Tibial artery (tissue), 4 donors: ENCODE results near the gene ERBB4.

ENCODE experiments used
- DNase-seq, 2 donors: peaks; one replicate each; pipeline ENCODE4 v3.0.0-alpha.2; 2019
- H3K27ac ChIP-seq, 2 donors: fragments of 200-600 bp; sonication (generic) in 1 of 2; 1 replicate in 1 of 2; 2 replicates in 1 of 2; pipeline ENCODE4 v1.5.1; 2018 to 2019; ENCODE audit warnings: mild to moderate bottlenecking in 1 of 2
- H3K27me3 ChIP-seq, 2 donors: fragments of 200-600 bp; sonication (generic) in 1 of 2; one replicate each; pipeline versions ENCODE4 v1.5.1 to v1.6.0; 2016 to 2019
- H3K36me3 ChIP-seq, 3 donors: fragments of 200-600 bp; sonication (generic) in 2 of 3; one replicate each; pipeline ENCODE4 v1.5.1; 2016 to 2019; ENCODE audit warnings: mild to moderate bottlenecking in 2 of 3
- H3K4me1 ChIP-seq, 4 donors: fragments of 200-600 bp; sonication (generic) in 2 of 4; 1 replicate in 3 of 4; 2 replicates in 1 of 4; pipeline ENCODE4 v1.5.1; 2016 to 2019
- H3K4me3 ChIP-seq, 2 donors: fragments of 200-600 bp; sonication (generic) in 1 of 2; 1 replicate in 1 of 2; 2 replicates in 1 of 2; pipeline ENCODE4 v1.5.1; 2018 to 2019; ENCODE audit warnings: mild to moderate bottlenecking in 2 of 2
- H3K9me3 ChIP-seq, 3 donors: fragments of 200-600 bp; sonication (generic) in 1 of 3; one replicate each; pipeline ENCODE4 v1.5.1; 2016 to 2019
- intact Hi-C: fragments of 100-400 bp; cut with DNase I; formaldehyde crosslinking; loops from one replicate; pipeline ENCODE4 v1.15.0; 2023; ENCODE audit warnings: low total_unique reads
- TF ChIP-seq, protein P1 (sequence below), 2 experiments: fragments of 200-600 bp in 1 of 2; fragments of 450-650 bp in 1 of 2; IDR thresholded peaks; one replicate each; pipeline ENCODE4 v1.5.1; 2017 to 2019; ENCODE audit warnings: antibody characterized with exemption in 2 of 2, mild to moderate bottlenecking in 1 of 2, moderate library complexity in 1 of 2

Gene ERBB4

DNA sequence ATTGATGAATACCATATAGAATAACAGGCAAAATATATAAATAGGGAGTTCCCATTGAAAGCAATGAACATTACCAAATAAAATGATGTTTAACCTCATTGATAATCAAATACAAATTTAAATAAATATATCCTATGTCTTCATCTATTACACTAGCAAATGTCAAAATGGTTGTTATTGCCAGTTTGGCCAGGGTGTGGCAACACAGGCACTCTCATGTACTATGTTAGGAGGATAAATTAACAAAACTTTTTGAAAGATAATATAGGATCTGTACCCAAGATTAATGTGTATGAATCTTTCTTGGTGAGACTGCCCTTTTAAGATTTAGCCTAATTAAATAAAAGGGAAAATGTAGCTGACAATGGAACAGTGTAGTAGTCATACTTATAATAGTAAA is 659.3 kb downstream of the ERBB4 start:
- Histone ChIP-seq H3K36me3 (no peaks in the 10 kb centered on the region), H3K27ac (no peak overlapping the region), H3K9me3 (no peaks in the 10 kb centered on the region), H3K4me1 (no peaks in the 10 kb centered on the region), H3K27me3 (no peaks in the 10 kb centered on the region), H3K4me3 (no peak overlapping the region)
- no peak for DNase-seq
- TF ChIP-seq, protein P1, sequence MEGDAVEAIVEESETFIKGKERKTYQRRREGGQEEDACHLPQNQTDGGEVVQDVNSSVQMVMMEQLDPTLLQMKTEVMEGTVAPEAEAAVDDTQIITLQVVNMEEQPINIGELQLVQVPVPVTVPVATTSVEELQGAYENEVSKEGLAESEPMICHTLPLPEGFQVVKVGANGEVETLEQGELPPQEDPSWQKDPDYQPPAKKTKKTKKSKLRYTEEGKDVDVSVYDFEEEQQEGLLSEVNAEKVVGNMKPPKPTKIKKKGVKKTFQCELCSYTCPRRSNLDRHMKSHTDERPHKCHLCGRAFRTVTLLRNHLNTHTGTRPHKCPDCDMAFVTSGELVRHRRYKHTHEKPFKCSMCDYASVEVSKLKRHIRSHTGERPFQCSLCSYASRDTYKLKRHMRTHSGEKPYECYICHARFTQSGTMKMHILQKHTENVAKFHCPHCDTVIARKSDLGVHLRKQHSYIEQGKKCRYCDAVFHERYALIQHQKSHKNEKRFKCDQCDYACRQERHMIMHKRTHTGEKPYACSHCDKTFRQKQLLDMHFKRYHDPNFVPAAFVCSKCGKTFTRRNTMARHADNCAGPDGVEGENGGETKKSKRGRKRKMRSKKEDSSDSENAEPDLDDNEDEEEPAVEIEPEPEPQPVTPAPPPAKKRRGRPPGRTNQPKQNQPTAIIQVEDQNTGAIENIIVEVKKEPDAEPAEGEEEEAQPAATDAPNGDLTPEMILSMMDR (IDR thresholded peaks at IDR 0.05) = peak; percentile 21 to 32
- intact Hi-C loops = no loop called here

DNA sequence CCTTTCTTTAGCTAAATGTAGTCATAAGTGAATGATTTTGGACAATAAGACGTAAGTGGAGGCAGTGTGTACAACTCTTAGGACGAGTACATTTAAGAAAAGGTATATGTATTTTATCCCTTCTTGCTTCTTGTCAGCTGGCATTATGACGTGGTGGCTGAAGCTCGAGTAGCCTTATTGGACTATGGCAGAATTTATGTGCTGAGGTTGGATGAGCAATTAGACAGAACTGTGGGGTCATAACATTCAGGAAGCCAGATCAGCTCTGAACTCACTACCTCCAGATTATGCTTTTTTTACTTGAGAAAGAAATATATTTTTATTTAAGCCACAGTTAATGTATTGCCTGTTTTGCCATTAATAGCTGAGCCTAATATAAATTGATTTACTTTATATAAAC is 661.5 kb downstream of the ERBB4 start:
- no peak for DNase-seq
- no peaks in the 10 kb centered on the region for H3K9me3 ChIP-seq
- H3K4me3 ChIP-seq = no peak overlapping the region
- no peaks in the 10 kb centered on the region for H3K36me3 ChIP-seq
- no peaks in the 10 kb centered on the region for H3K27me3 ChIP-seq
- no peak overlapping the region for H3K27ac ChIP-seq
- intact Hi-C loops = no loop called here
- TF ChIP-seq, protein P1 (IDR thresholded peaks at IDR 0.05) = no peak
- H3K4me1 ChIP-seq = no peaks in the 10 kb centered on the region

- TF ChIP-seq, protein P1 (IDR thresholded peaks at IDR 0.05) = no peak
- intact Hi-C loops = no loop called here
- DNase-seq = no peak
- no peak overlapping the region for H3K4me3 ChIP-seq
- H3K27ac ChIP-seq = no peak overlapping the region
- H3K9me3 ChIP-seq = no peaks in the 10 kb centered on the region
- no peaks in the 10 kb centered on the region for H3K4me1 ChIP-seq
- H3K27me3 ChIP-seq = no peaks in the 10 kb centered on the region
- H3K36me3 ChIP-seq = no peaks in the 10 kb centered on the region
These were observed 663.1 kb downstream of the ERBB4 start for GRCh38 chr2:211875488-211875887.

GRCh38 chr2:211868996-211869533 is 669.5 kb downstream of the ERBB4 start:
- DNase-seq = no peak
- Histone ChIP-seq H3K36me3 (no peaks in the 10 kb centered on the region), H3K9me3 (no peaks in the 10 kb centered on the region), H3K27ac (no peak overlapping the region), H3K4me3 (no peak overlapping the region), H3K27me3 (no peaks in the 10 kb centered on the region), H3K4me1 (no peaks in the 10 kb centered on the region)
- intact Hi-C loops = no loop called here
- TF ChIP-seq, protein P1 (IDR thresholded peaks at IDR 0.05) = no peak

- no peaks in the 10 kb centered on the region for H3K4me1 ChIP-seq
- no peak overlapping the region for H3K4me3 ChIP-seq
- TF ChIP-seq, protein P1 (IDR thresholded peaks at IDR 0.05) = no peak
- H3K27me3 ChIP-seq = no peaks in the 10 kb centered on the region
- intact Hi-C loops = no loop called here
- no peaks in the 10 kb centered on the region for H3K9me3 ChIP-seq
- H3K36me3 ChIP-seq = no peaks in the 10 kb centered on the region
- DNase-seq = no peak
- H3K27ac ChIP-seq = no peak overlapping the region
These were observed 670.7 kb downstream of the ERBB4 start for GRCh38 chr2:211867845-211868451.
